ENCODE data around the gene TUBB6.

DNA sequence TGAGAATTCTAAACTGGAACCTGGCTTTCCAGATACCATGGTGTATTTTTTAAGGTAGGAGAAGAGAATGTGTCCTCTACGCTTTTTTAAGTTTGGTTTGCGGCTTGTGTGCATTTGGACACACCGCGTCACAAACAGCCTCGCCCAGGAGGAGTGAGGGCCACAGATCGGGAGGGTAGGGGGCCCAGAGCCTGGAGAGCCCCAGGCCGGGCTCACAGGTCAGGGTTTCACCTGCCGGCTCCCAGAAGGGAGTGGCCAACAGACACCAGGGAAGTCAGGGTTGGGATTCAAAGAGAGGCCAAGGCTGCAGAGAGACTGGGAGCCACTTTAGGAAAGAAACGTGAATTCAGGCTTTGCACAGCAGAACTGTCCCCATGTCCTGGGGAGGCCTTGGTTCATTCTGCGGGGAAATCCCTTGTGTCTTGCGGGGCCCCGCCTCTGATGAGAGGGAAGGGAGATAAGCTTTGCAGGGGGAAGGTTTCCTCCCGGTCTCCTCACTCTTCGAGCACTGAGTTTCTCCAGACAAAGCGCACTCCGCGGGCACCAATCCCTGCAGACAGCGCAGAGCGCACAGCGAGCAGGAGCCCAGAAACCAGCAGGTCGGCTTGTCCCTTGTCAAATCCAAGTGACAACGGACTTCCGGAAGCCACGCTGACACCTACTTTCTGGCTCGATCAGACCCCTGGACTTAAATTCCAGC is 2.0 kb upstream of the TUBB6 start:
- TF ChIP-seq POLR2A (IDR thresholded peaks at IDR 0.05) (no peak), CTCF (IDR thresholded peaks at IDR 0.05) (no peak)
